RWPE2 (cell line): ENCODE data around the gene ASB16.

Experiments
- ATAC-seq: fragments of 200-7000 bp; cut with Tn5 transposase; 3 replicates; pipeline ENCODE4 v1.9.1; 2021; ENCODE audit warnings: low read depth
- DNase-seq: peaks from one replicate; pipeline ENCODE4 v3.0.0-alpha.2; 2020; ENCODE audit warnings: low spot score
- H3K27ac ChIP-seq: fragments of 450-650 bp; 2 replicates; pipeline ENCODE4 v1.5.1; 2017; ENCODE audit warnings: mild to moderate bottlenecking; ENCODE audit not compliant: poor library complexity, severe bottlenecking
- H3K27me3 ChIP-seq: fragments of 250-450 bp; sonication (Bioruptor Pico); 2 replicates; pipeline ENCODE4 v1.5.1; 2021; ENCODE audit warnings: mild to moderate bottlenecking, moderate library complexity; ENCODE audit not compliant: insufficient read depth, poor library complexity, severe bottlenecking
- H3K36me3 ChIP-seq: fragments of 250-450 bp; sonication (Bioruptor Pico); 2 replicates; pipeline ENCODE4 v1.5.1; 2020; ENCODE audit warnings: low read depth, mild to moderate bottlenecking, moderate library complexity
- H3K4me1 ChIP-seq: fragments of 250-450 bp; sonication (Bioruptor Pico); 2 replicates; pipeline ENCODE4 v1.5.1; 2021; ENCODE audit warnings: mild to moderate bottlenecking, moderate library complexity; ENCODE audit not compliant: insufficient read depth, poor library complexity, severe bottlenecking
- H3K4me3 ChIP-seq: fragments of 250-450 bp; sonication (Bioruptor Pico); 2 replicates; pipeline ENCODE4 v1.5.1; 2021; ENCODE audit warnings: mild to moderate bottlenecking, moderate library complexity; ENCODE audit not compliant: severe bottlenecking
- H3K9me3 ChIP-seq: fragments of 250-450 bp; sonication (Bioruptor Pico); 2 replicates; pipeline ENCODE4 v1.5.1; 2021; ENCODE audit warnings: mild to moderate bottlenecking, moderate library complexity; ENCODE audit not compliant: severe bottlenecking
- CTCF ChIP-seq: fragments of 450-650 bp; IDR thresholded peaks from one replicate; pipeline ENCODE4 v1.5.1; 2017; ENCODE audit warnings: mild to moderate bottlenecking, moderate library complexity; ENCODE audit not compliant: poor library complexity, severe bottlenecking

The ASB16 gene

GRCh38 chr17:44170135-44170498 lies 387 bp upstream of the ASB16 start:
- ATAC-seq: no peak
- Histone ChIP-seq H3K27ac (no peak overlapping the region), H3K4me3 (no peak overlapping the region), H3K36me3 (no peaks in the 10 kb centered on the region), H3K27me3 (no peaks in the 10 kb centered on the region), H3K4me1 (no peaks in the 10 kb centered on the region), H3K9me3 (no peaks in the 10 kb centered on the region)
- no peak for TF ChIP-seq CTCF
- DNase-seq: no peak

GRCh38 chr17:44171931-44172455 lies 1.5 kb downstream of the ASB16 start:
- Histone ChIP-seq H3K4me1 (no peaks in the 10 kb centered on the region), H3K27ac (no peak overlapping the region), H3K27me3 (no peaks in the 10 kb centered on the region), H3K4me3 (no peak overlapping the region), H3K9me3 (no peaks in the 10 kb centered on the region), H3K36me3 (no peaks in the 10 kb centered on the region)
- no peak for TF ChIP-seq CTCF
- DNase-seq (no peak), ATAC-seq (no peak)

GRCh38 chr17:44174427-44174826 lies 3.9 kb downstream of the ASB16 start:
- no peak for TF ChIP-seq CTCF
- DNase-seq (no peak), ATAC-seq (no peak)
- H3K36me3 ChIP-seq: peaks cover 7% of the 10 kb centered on the region; the same call in 1 of the 2 replicates
- no peaks in the 10 kb centered on the region for H3K4me1 ChIP-seq
- no peaks in the 10 kb centered on the region for H3K9me3 ChIP-seq
- H3K27me3 ChIP-seq: no peaks in the 10 kb centered on the region
- H3K4me3 ChIP-seq: no peak overlapping the region
- H3K27ac ChIP-seq: no peak overlapping the region

- ATAC-seq (no peak), DNase-seq (no peak)
- peaks cover 7% of the 10 kb centered on the region; the same call in 1 of the 2 replicates for H3K36me3 ChIP-seq
- H3K4me3 ChIP-seq: no peak overlapping the region
- no peaks in the 10 kb centered on the region for H3K4me1 ChIP-seq
- no peaks in the 10 kb centered on the region for H3K27me3 ChIP-seq
- no peaks in the 10 kb centered on the region for H3K9me3 ChIP-seq
- H3K27ac ChIP-seq: no peak overlapping the region
- no peak for TF ChIP-seq CTCF
Measured at GRCh38 chr17:44176257-44176656, 5.8 kb downstream of the ASB16 start.

GRCh38 chr17:44176671-44177501 lies 6.4 kb downstream of the ASB16 start:
- ATAC-seq: no peak
- DNase-seq: no peak
- H3K9me3 ChIP-seq: no peaks in the 10 kb centered on the region
- no peaks in the 10 kb centered on the region for H3K27me3 ChIP-seq
- no peak for TF ChIP-seq CTCF
- peaks cover 13% of the 10 kb centered on the region for H3K36me3 ChIP-seq
- no peaks in the 10 kb centered on the region for H3K4me1 ChIP-seq
- H3K27ac ChIP-seq: no peak overlapping the region
- no peak overlapping the region for H3K4me3 ChIP-seq
